ENCODE measurements around the gene KCNG2.
"Not testable (repeated sequence)": the region's sequence is repeated elsewhere in the genome, so short reads cannot be mapped to it uniquely, and the experiment has no call there.

The KCNG2 gene

GRCh38 chr18:79853303-79853992 lies 55.7 kb downstream of the KCNG2 start:
- no peak for DNase-seq (ENCODE audit: low read depth)

GRCh38 chr18:79853993-79854364 lies 56.2 kb downstream of the KCNG2 start:
- no peak for DNase-seq (ENCODE audit: low read depth)

- DNase-seq (ENCODE audit: low read depth): no peak
Measured at GRCh38 chr18:79855147-79855933, 57.6 kb downstream of the KCNG2 start.

- DNase-seq (ENCODE audit: low read depth): no peak
Measured at GRCh38 chr18:79856119-79857007, 58.6 kb downstream of the KCNG2 start.

GRCh38 chr18:79857082-79857671 lies 59.4 kb downstream of the KCNG2 start:
- DNase-seq (ENCODE audit: low read depth): no peak

- no peak for DNase-seq (ENCODE audit: low read depth)
Measured at GRCh38 chr18:79859314-79859713, 61.6 kb downstream of the KCNG2 start.

DNA sequence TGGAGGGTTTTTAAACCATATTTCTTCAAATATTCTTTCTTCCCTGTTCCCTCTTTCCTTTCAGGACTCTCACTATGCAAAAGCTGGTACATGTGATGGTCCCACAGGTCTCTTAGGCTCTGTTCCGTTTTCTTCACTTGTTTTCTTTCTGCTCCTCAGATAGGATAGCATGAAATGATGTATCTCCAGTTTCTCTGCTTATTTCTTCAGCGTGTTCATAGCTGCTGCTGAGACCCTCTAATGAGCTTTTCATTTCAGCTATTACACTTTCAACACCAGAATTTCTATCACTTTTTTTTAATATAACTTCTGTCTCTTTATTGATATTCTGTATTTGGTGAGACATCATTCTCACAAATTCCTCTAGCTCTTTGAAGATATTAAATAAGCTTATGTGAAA lies 63.9 kb downstream of the KCNG2 start:
- no peak for DNase-seq (ENCODE audit: low read depth)

DNA sequence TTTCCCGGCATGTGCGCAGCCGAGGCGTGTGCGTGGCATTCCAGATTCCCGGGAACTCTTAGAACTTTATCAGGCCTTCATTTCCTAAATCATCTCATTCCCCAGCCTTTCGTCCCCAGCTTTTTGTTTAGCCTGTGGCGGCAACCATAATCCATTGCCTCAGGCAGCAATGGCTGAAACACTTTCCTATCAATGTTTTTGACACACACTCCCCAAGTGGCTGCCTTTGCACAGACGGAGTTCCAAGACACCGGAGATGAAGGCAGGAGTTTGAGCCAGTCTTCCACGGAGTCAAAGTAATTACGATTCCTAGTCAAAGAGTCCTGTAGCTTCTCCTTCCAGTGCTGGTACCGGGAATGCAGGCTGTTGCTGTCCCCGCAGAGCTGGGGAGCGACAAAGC lies 64.8 kb downstream of the KCNG2 start:
- no peak for DNase-seq (ENCODE audit: low read depth)

- no peak for DNase-seq (ENCODE audit: low read depth)
Measured at GRCh38 chr18:79863161-79864005, 65.6 kb downstream of the KCNG2 start.

DNA sequence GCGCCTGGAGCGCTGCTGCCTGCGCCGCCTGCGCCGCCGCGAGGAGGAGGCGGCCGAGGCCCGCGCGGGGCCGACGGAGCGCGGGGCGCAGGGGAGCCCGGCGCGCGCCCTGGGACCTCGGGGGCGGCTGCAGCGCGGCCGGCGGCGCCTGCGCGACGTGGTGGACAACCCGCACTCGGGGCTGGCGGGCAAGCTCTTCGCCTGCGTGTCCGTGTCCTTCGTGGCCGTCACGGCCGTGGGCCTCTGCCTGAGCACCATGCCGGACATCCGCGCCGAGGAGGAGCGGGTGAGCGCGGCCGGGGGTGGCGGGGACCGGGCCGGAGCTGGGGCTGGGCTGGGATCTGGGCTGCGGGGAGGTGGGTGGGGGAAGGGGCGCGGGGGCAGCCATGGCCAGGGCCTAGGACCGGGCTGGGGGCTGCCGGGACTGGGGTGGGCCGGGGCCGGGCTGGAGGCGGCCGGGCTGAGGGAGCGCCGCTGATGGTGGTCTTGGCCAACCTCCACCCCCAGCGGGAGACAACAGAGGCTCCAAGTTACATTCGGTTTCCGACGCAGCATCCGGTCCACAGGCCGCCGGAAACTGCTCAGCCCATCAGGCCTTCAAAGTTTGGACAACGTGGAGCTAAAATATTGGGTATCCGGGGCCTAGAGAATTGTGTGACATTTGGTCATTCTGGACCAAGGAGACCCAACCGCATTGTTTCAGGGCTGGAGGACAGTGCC lies 66.4 kb downstream of the KCNG2 start:
- DNase-seq (ENCODE audit: low read depth): no peak

GRCh38 chr18:79864955-79865354 lies 67.2 kb downstream of the KCNG2 start:
- DNase-seq (ENCODE audit: low read depth): not testable (repeated sequence)

- not testable (repeated sequence) for DNase-seq (ENCODE audit: low read depth)
Measured at GRCh38 chr18:79865951-79866350, 68.2 kb downstream of the KCNG2 start.

- no peak for DNase-seq (ENCODE audit: low read depth)
Measured at GRCh38 chr18:79866889-79867574, 69.3 kb downstream of the KCNG2 start.

- no peak for DNase-seq (ENCODE audit: low read depth)
Measured at GRCh38 chr18:79867666-79868065, 69.9 kb downstream of the KCNG2 start.

DNA sequence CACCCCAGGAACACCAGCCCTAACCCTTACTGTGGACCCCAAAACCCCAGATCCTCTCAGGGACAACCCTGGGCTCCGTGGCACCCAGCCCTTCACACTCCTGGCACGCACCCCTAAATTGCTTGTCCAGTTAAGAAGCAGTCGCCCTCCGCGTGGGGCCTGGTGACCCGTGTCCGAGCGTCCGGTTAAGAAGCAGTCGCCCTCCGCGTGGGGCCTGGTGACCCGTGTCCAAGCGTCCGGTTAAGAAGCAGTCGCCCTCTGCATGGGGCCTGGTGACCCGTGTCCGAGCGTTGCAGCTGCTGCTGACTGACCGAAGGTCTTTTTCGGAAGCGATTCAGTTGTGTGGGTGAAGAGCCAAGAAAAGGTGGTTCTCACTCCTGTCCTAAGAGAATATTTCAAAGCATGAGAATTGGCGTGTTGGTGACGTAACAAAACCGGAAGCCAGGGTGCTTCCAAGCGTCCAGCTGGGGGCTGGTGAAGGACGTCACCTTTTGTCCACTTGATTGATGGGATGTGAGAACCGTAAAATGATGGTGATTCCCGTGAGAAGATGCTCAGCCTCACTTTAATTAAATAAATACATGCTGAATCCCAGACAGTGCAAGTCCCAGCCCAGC lies 70.5 kb downstream of the KCNG2 start:
- no peak for DNase-seq (ENCODE audit: low read depth)

- DNase-seq (ENCODE audit: low read depth): no peak
Measured at GRCh38 chr18:79868811-79869541, 71.2 kb downstream of the KCNG2 start.

DNA sequence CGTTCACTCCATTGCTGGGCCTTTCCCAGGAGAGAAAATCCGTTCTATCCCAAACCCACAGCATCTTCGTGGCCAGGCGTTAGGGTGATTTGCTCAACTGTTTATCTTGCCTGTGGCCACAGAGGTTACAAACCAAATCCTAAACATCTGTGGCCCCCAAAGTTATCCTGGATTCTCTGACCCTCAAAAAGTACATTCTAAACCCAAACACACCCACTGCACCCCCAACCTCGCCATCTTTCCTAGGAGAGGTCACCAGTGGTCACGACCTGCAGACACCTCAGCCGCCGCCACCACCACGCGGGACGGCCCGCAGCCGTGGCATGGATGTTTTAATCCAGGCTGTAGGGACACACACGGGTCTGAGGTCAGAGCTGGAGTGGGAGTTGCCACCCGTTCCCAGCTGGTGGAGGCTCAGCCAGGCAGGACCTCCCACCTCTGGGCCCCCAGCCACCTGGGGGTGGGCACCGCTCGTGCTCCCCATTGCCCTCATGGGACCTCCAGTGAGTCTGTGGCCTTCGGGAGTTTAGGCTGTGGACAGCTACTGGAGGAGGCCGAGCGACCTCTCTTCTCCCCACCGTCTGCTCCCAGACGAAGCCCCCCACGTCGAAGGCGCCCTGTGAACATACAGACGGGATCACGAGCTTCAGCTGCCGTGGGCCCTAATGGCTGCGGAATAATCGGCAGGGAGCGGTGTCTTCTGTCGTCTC lies 72.0 kb downstream of the KCNG2 start:
- DNase-seq (ENCODE audit: low read depth): no peak
